Measurements from ENCODE around the gene DIPK1C. TPM values are rescaled to one million over a fixed set of nuclear protein-coding genes. Genes with fewer than 3 reads are reported as not detected.

DIPK1C gene
- total and polyA plus RNA-seq, 2 experiments from 2014 or later: 0.07 TPM; not detected in 1

DNA sequence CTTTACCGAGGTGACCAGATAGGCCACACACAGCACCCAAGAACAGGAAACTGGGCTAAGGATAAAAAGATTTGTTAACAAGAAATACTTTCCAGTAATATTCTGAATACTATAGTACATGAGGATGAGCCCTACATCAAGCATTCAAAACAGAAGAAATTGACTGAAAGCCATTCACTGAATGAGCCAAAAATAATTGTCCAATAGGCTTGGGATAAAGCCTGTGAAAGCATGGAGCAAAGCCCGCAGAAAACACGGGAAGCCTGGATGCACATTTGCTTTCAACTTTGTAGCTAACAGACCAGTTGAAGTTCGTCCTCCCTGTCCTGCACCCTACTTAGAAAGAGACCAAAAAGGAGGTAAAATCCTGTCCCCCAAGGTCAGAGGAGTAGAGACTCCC is 56.3 kb downstream of the DIPK1C start (continued):
- TF ChIP-seq, protein P1, sequence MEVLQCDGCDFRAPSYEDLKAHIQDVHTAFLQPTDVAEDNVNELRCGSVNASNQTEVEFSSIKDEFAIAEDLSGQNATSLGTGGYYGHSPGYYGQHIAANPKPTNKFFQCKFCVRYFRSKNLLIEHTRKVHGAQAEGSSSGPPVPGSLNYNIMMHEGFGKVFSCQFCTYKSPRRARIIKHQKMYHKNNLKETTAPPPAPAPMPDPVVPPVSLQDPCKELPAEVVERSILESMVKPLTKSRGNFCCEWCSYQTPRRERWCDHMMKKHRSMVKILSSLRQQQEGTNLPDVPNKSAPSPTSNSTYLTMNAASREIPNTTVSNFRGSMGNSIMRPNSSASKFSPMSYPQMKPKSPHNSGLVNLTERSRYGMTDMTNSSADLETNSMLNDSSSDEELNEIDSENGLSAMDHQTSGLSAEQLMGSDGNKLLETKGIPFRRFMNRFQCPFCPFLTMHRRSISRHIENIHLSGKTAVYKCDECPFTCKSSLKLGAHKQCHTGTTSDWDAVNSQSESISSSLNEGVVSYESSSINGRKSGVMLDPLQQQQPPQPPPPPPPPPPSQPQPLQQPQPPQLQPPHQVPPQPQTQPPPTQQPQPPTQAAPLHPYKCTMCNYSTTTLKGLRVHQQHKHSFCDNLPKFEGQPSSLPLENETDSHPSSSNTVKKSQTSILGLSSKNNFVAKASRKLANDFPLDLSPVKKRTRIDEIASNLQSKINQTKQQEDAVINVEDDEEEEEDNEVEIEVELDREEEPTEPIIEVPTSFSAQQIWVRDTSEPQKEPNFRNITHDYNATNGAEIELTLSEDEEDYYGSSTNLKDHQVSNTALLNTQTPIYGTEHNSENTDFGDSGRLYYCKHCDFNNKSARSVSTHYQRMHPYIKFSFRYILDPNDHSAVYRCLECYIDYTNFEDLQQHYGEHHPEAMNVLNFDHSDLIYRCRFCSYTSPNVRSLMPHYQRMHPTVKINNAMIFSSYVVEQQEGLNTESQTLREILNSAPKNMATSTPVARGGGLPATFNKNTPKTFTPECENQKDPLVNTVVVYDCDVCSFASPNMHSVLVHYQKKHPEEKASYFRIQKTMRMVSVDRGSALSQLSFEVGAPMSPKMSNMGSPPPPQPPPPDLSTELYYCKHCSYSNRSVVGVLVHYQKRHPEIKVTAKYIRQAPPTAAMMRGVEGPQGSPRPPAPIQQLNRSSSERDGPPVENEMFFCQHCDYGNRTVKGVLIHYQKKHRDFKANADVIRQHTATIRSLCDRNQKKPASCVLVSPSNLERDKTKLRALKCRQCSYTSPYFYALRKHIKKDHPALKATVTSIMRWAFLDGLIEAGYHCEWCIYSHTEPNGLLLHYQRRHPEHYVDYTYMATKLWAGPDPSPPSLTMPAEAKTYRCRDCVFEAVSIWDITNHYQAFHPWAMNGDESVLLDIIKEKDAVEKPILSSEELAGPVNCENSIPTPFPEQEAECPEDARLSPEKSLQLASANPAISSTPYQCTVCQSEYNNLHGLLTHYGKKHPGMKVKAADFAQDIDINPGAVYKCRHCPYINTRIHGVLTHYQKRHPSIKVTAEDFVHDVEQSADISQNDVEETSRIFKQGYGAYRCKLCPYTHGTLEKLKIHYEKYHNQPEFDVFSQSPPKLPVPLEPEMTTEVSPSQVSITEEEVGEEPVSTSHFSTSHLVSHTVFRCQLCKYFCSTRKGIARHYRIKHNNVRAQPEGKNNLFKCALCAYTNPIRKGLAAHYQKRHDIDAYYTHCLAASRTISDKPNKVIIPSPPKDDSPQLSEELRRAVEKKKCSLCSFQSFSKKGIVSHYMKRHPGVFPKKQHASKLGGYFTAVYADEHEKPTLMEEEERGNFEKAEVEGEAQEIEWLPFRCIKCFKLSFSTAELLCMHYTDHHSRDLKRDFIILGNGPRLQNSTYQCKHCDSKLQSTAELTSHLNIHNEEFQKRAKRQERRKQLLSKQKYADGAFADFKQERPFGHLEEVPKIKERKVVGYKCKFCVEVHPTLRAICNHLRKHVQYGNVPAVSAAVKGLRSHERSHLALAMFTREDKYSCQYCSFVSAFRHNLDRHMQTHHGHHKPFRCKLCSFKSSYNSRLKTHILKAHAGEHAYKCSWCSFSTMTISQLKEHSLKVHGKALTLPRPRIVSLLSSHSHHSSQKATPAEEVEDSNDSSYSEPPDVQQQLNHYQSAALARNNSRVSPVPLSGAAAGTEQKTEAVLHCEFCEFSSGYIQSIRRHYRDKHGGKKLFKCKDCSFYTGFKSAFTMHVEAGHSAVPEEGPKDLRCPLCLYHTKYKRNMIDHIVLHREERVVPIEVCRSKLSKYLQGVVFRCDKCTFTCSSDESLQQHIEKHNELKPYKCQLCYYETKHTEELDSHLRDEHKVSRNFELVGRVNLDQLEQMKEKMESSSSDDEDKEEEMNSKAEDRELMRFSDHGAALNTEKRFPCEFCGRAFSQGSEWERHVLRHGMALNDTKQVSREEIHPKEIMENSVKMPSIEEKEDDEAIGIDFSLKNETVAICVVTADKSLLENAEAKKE (CRISPR knock-in tag; IDR thresholded peaks at IDR 0.05): no peak
- TF ChIP-seq, protein P2, sequence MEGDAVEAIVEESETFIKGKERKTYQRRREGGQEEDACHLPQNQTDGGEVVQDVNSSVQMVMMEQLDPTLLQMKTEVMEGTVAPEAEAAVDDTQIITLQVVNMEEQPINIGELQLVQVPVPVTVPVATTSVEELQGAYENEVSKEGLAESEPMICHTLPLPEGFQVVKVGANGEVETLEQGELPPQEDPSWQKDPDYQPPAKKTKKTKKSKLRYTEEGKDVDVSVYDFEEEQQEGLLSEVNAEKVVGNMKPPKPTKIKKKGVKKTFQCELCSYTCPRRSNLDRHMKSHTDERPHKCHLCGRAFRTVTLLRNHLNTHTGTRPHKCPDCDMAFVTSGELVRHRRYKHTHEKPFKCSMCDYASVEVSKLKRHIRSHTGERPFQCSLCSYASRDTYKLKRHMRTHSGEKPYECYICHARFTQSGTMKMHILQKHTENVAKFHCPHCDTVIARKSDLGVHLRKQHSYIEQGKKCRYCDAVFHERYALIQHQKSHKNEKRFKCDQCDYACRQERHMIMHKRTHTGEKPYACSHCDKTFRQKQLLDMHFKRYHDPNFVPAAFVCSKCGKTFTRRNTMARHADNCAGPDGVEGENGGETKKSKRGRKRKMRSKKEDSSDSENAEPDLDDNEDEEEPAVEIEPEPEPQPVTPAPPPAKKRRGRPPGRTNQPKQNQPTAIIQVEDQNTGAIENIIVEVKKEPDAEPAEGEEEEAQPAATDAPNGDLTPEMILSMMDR (conservative IDR thresholded peaks at IDR 0.05; ENCODE audit: low read depth in 2 of 2): no peak
- no peak for TF ChIP-seq POLR2AphosphoS5 (IDR thresholded peaks at IDR 0.05; ENCODE audit: low read depth)

DNA sequence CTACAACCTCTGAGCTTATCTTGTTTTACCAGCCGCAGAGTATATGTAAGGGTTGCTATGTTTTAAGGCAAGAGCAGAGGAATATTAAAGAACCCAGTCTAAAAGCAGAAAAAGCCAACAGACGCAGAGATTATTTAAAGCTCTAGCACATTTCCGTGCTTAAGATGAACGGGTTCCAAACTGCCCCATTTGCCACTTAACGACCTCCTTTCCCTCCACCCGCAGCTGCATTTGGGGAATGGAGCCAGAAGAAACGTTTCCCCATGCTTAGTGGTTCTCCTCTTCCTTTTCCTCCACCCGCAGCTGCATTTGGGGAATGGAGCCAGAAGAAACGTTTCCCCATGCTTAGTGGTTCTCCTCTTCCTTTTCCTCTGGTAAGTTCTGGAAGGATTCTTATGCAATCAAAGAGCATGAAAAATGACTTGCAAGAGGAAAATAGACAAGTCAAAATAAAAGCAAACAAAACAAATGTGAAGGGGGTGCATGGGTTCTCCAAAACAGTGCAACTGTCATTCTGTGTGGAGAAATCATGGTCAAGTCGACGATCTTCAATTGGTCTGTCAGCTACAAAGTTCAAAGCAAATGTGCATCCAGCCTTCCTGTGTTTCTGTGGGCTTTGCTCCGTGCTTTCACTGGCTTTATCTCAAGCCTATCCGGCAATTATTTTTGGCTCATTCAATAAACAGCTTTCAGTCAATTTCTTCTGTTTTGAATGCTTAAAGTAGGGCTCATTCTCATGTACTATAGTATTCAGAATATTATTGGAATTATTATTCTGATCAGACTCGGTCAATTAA is 57.8 kb downstream of the DIPK1C start:
- no peak for DNase-seq (ENCODE audit: low spot score)
- H3K36me3 Mint-ChIP-seq (ENCODE audit: low read depth): no peaks in the 10 kb centered on the region
- H3K36me3 ChIP-seq (ENCODE audit: insufficient read depth): no peaks in the 10 kb centered on the region
- H2AFZ ChIP-seq: no peak overlapping the region
- no peak overlapping the region for H3K27ac ChIP-seq (ENCODE audit: low read depth)
- no peaks in the 10 kb centered on the region for H3K4me1 ChIP-seq (ENCODE audit: insufficient read depth)
- H3K4me3 ChIP-seq: no peak overlapping the region
- no peak for ATAC-seq
- peaks cover 4% of the 10 kb centered on the region; the same call in 1 of the 3 replicates for H3K4me1 Mint-ChIP-seq
- H3K4me2 ChIP-seq: no peak overlapping the region
- no peaks in the 10 kb centered on the region for H3F3A ChIP-seq (replicated peaks; ENCODE audit: low read depth)
- no peaks in the 10 kb centered on the region for H3K9me3 Mint-ChIP-seq
- H3K27me3 Mint-ChIP-seq (ENCODE audit: insufficient read depth, low read depth, poor library complexity): peaks cover 4% of the 10 kb centered on the region
- H4K20me1 ChIP-seq (replicated peaks; ENCODE audit: insufficient read depth): no peaks in the 10 kb centered on the region
- H3K27me3 ChIP-seq (ENCODE audit: insufficient read depth): no peaks in the 10 kb centered on the region
- H3K79me2 ChIP-seq (replicated peaks; ENCODE audit: insufficient read depth): no peaks in the 10 kb centered on the region
- no peak overlapping the region for H3K27ac Mint-ChIP-seq
- H3K9me2 ChIP-seq (ENCODE audit: insufficient read depth): no peaks in the 10 kb centered on the region
- H3K4me3 Mint-ChIP-seq: no peak overlapping the region
- TF ChIP-seq, protein P3, sequence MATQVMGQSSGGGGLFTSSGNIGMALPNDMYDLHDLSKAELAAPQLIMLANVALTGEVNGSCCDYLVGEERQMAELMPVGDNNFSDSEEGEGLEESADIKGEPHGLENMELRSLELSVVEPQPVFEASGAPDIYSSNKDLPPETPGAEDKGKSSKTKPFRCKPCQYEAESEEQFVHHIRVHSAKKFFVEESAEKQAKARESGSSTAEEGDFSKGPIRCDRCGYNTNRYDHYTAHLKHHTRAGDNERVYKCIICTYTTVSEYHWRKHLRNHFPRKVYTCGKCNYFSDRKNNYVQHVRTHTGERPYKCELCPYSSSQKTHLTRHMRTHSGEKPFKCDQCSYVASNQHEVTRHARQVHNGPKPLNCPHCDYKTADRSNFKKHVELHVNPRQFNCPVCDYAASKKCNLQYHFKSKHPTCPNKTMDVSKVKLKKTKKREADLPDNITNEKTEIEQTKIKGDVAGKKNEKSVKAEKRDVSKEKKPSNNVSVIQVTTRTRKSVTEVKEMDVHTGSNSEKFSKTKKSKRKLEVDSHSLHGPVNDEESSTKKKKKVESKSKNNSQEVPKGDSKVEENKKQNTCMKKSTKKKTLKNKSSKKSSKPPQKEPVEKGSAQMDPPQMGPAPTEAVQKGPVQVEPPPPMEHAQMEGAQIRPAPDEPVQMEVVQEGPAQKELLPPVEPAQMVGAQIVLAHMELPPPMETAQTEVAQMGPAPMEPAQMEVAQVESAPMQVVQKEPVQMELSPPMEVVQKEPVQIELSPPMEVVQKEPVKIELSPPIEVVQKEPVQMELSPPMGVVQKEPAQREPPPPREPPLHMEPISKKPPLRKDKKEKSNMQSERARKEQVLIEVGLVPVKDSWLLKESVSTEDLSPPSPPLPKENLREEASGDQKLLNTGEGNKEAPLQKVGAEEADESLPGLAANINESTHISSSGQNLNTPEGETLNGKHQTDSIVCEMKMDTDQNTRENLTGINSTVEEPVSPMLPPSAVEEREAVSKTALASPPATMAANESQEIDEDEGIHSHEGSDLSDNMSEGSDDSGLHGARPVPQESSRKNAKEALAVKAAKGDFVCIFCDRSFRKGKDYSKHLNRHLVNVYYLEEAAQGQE (IDR thresholded peaks at IDR 0.05; ENCODE audit: unreplicated experiment): no peak
- TF ChIP-seq, protein P2 (conservative IDR thresholded peaks at IDR 0.05; ENCODE audit: low read depth in 2 of 2): no peak
- TF ChIP-seq, protein P4, sequence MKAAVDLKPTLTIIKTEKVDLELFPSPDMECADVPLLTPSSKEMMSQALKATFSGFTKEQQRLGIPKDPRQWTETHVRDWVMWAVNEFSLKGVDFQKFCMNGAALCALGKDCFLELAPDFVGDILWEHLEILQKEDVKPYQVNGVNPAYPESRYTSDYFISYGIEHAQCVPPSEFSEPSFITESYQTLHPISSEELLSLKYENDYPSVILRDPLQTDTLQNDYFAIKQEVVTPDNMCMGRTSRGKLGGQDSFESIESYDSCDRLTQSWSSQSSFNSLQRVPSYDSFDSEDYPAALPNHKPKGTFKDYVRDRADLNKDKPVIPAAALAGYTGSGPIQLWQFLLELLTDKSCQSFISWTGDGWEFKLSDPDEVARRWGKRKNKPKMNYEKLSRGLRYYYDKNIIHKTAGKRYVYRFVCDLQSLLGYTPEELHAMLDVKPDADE (IDR thresholded peaks at IDR 0.05): no peak
- no peak for TF ChIP-seq STAT1 (IDR thresholded peaks at IDR 0.05; ENCODE audit: unreplicated experiment)
